GM12892 (cell line): Measurements from ENCODE around the gene FAM200C.

Experiments
- POLR2A ChIP-seq: IDR thresholded peaks from 2 replicates; pipeline ENCODE4 v1.6.1; 2011; ENCODE audit warnings: low read depth, low read length, control low read depth
- POLR2AphosphoS5 ChIP-seq: IDR thresholded peaks from 2 replicates; pipeline ENCODE4 v1.6.1; 2011; ENCODE audit warnings: low read depth, low read length, control low read depth
- TAF1 ChIP-seq: IDR thresholded peaks from 2 replicates; pipeline ENCODE4 v1.6.1; 2011; ENCODE audit warnings: low read depth, mild to moderate bottlenecking, control low read depth, low read length, borderline replicate concordance

GRCh38 chr5:160441311-160441781 is 41.5 kb upstream of the FAM200C start:
- TF ChIP-seq POLR2A (no peak), TAF1 (no peak), POLR2AphosphoS5 (no peak)
